Trophoblast cell (in vitro differentiated cells and primary cell): Measurements from ENCODE around the gene SCYGR2.

Experiments used
- DNase-seq, 2 donors: peaks; one replicate each; pipeline ENCODE4 v3.0.0-alpha.2; 2016
- H2AFZ ChIP-seq: 2 replicates; pipeline ENCODE4 v1.6.1; 2013; ENCODE audit warnings: low read length, moderate library complexity, mild to moderate bottlenecking; ENCODE audit not compliant: insufficient read depth, poor library complexity
- H2AK5ac ChIP-seq: 2 replicates; pipeline ENCODE4 v1.6.1; 2013; ENCODE audit warnings: mild to moderate bottlenecking, low read length
- H2BK120ac ChIP-seq: 2 replicates; pipeline ENCODE4 v1.6.1; 2013; ENCODE audit warnings: low read length, mild to moderate bottlenecking, moderate library complexity; ENCODE audit not compliant: insufficient read depth, poor library complexity
- H2BK12ac ChIP-seq: 2 replicates; pipeline ENCODE4 v1.6.1; 2013; ENCODE audit warnings: mild to moderate bottlenecking, low read length, moderate library complexity
- H2BK5ac ChIP-seq: 2 replicates; pipeline ENCODE4 v1.6.1; 2013; ENCODE audit warnings: low read length, low read depth, moderate library complexity, mild to moderate bottlenecking; ENCODE audit not compliant: poor library complexity
- H3K14ac ChIP-seq: 2 replicates; pipeline ENCODE4 v1.6.1; 2013; ENCODE audit warnings: mild to moderate bottlenecking, low read length
- H3K18ac ChIP-seq: 2 replicates; pipeline ENCODE4 v1.6.1; 2013; ENCODE audit warnings: mild to moderate bottlenecking, low read length
- H3K23ac ChIP-seq: 2 replicates; pipeline ENCODE4 v1.6.1; 2013; ENCODE audit warnings: low read length
- H3K27ac ChIP-seq: 2 replicates; pipeline ENCODE4 v1.5.1; 2013; ENCODE audit warnings: low read depth, mild to moderate bottlenecking, inconsistent platforms, low read length, moderate library complexity
- H3K27me3 ChIP-seq: 2 replicates; pipeline ENCODE4 v1.6.1; 2013; ENCODE audit warnings: inconsistent platforms, mild to moderate bottlenecking, low read length, moderate library complexity; ENCODE audit not compliant: insufficient read depth
- H3K36me3 ChIP-seq, 2 experiments: 1 replicate in 1 of 2; 2 replicates in 1 of 2; pipeline ENCODE4 v1.6.1; 2013; ENCODE audit warnings: low read length in 2 of 2, mild to moderate bottlenecking in 2 of 2, moderate library complexity in 1 of 2; ENCODE audit not compliant: insufficient read depth in 2 of 2, control insufficient read depth in 1 of 2
- H3K4ac ChIP-seq: 2 replicates; pipeline ENCODE4 v1.6.1; 2013; ENCODE audit warnings: low read depth, mild to moderate bottlenecking, low read length, moderate library complexity
- H3K4me1 ChIP-seq, 2 experiments: 1 replicate in 1 of 2; 2 replicates in 1 of 2; pipeline ENCODE4 v1.6.1; 2013; ENCODE audit warnings: low read length in 2 of 2, mild to moderate bottlenecking in 2 of 2, moderate library complexity in 1 of 2; ENCODE audit not compliant: insufficient read depth in 2 of 2, control insufficient read depth in 1 of 2
- H3K4me2 ChIP-seq: 2 replicates; pipeline ENCODE4 v1.6.1; 2013; ENCODE audit warnings: inconsistent platforms, mild to moderate bottlenecking, low read length, moderate library complexity
- H3K4me3 ChIP-seq: 2 replicates; pipeline ENCODE4 v1.5.1; 2013; ENCODE audit warnings: mild to moderate bottlenecking, low read depth, low read length, inconsistent platforms
- H3K79me1 ChIP-seq: one replicate; pipeline ENCODE4 v1.6.1; 2013; ENCODE audit warnings: low read length
- H3K79me2 ChIP-seq: 2 replicates; pipeline ENCODE4 v1.6.1; 2013; ENCODE audit warnings: low read length, mild to moderate bottlenecking; ENCODE audit not compliant: control insufficient read depth, insufficient read depth, poor library complexity
- H3K9ac ChIP-seq: 2 replicates; pipeline ENCODE4 v1.6.1; 2013; ENCODE audit warnings: mild to moderate bottlenecking, low read length
- H3K9me3 ChIP-seq: 2 replicates; pipeline ENCODE4 v1.6.1; 2013; ENCODE audit warnings: low read depth, mild to moderate bottlenecking, control low read depth, inconsistent platforms, low read length; ENCODE audit not compliant: insufficient read depth
- H4K12ac ChIP-seq: 2 replicates; pipeline ENCODE4 v1.6.1; 2013; ENCODE audit warnings: low read depth, mild to moderate bottlenecking, low read length, moderate library complexity
- H4K8ac ChIP-seq: 2 replicates; pipeline ENCODE4 v1.6.1; 2013; ENCODE audit warnings: low read depth, mild to moderate bottlenecking, low read length, moderate library complexity
- H4K91ac ChIP-seq: one replicate; pipeline ENCODE4 v1.6.1; 2013; ENCODE audit warnings: low read depth, mild to moderate bottlenecking, low read length, moderate library complexity
- WGBS: extraction: QIAGEN DNeasy Blood & Tissue Kit; methylation state at CpG from one replicate; pipeline ENCODE4 v1.1.7; 2013; ENCODE audit warnings: missing lambda C conversion rate; ENCODE audit not compliant: insufficient read length, insufficient coverage; ENCODE audit errors: extremely low coverage; 5-methylcytosine and 5-hydroxymethylcytosine counted together

Gene SCYGR2

GRCh38 chr2:227566012-227566411, 32.7 kb upstream of the SCYGR2 start:
- H3K4me2 ChIP-seq: no peak overlapping the region
- no peaks in the 10 kb centered on the region for H3K27me3 ChIP-seq
- H4K12ac ChIP-seq: no peak overlapping the region
- H3K4ac ChIP-seq: no peak overlapping the region
- H4K91ac ChIP-seq: no peak overlapping the region
- peaks cover 8% of the 10 kb centered on the region for H3K79me1 ChIP-seq
- H3K23ac ChIP-seq: no peak overlapping the region
- H4K8ac ChIP-seq: no peak overlapping the region
- H2BK12ac ChIP-seq: no peak overlapping the region
- no peak overlapping the region for H3K18ac ChIP-seq
- H3K27ac ChIP-seq: peak overlapping the region; percentile 52
- peaks cover 3 to 7% of the 10 kb centered on the region in 2 experiments for H3K4me1 ChIP-seq
- no peak overlapping the region for H2AFZ ChIP-seq
- no peak overlapping the region for H3K9ac ChIP-seq
- no peak for DNase-seq
- H3K14ac ChIP-seq: no peak overlapping the region
- H2BK120ac ChIP-seq: peak overlapping the region; percentile 41
- no peak overlapping the region for H3K4me3 ChIP-seq
- H3K79me2 ChIP-seq: peaks cover 2% of the 10 kb centered on the region
- no peak overlapping the region for H2BK5ac ChIP-seq
- no peak overlapping the region for H2AK5ac ChIP-seq
- peaks cover 0 to 2% of the 10 kb centered on the region in 2 experiments for H3K36me3 ChIP-seq
- no CpG with 5 or more reads among the region's 3 CpGs for WGBS
- no peaks in the 10 kb centered on the region for H3K9me3 ChIP-seq

GRCh38 chr2:227568852-227569169, 29.9 kb upstream of the SCYGR2 start:
- no CpG with 5 or more reads among the region's 2 CpGs for WGBS
- no peak overlapping the region for H4K91ac ChIP-seq
- no peak overlapping the region for H3K4me3 ChIP-seq
- H3K14ac ChIP-seq: no peak overlapping the region
- no peak for DNase-seq
- H3K79me1 ChIP-seq: peaks cover 8% of the 10 kb centered on the region
- no peaks in the 10 kb centered on the region for H3K27me3 ChIP-seq
- H2AK5ac ChIP-seq: no peak overlapping the region
- H3K4me2 ChIP-seq: no peak overlapping the region
- H2BK120ac ChIP-seq: no peak overlapping the region
- H3K4me1 ChIP-seq: peaks cover 3 to 7% of the 10 kb centered on the region in 2 experiments
- H3K9me3 ChIP-seq: no peaks in the 10 kb centered on the region
- H2BK12ac ChIP-seq: no peak overlapping the region
- no peak overlapping the region for H3K18ac ChIP-seq
- no peak overlapping the region for H3K27ac ChIP-seq
- no peaks in the 10 kb centered on the region for H3K36me3 ChIP-seq
- no peak overlapping the region for H3K23ac ChIP-seq
- H3K4ac ChIP-seq: no peak overlapping the region
- no peak overlapping the region for H2AFZ ChIP-seq
- H2BK5ac ChIP-seq: no peak overlapping the region
- H3K9ac ChIP-seq: no peak overlapping the region
- peaks cover 2% of the 10 kb centered on the region for H3K79me2 ChIP-seq
- no peak overlapping the region for H4K12ac ChIP-seq
- no peak overlapping the region for H4K8ac ChIP-seq

- Histone ChIP-seq H2AFZ (no peak overlapping the region), H3K27ac (peak overlapping the region; percentile 84), H2BK5ac (peak overlapping the region; percentile 79), H3K9ac (no peak overlapping the region), H3K4me3 (no peak overlapping the region), H4K8ac (peak overlapping the region; percentile 19), H4K12ac (no peak overlapping the region), H3K18ac (no peak overlapping the region), H2AK5ac (no peak overlapping the region), H2BK12ac (no peak overlapping the region), H3K79me2 (peaks cover 2% of the 10 kb centered on the region), H3K14ac (no peak overlapping the region), H3K4me1 (peaks cover 3 to 7% of the 10 kb centered on the region in 2 experiments), H3K23ac (no peak overlapping the region), H3K27me3 (no peaks in the 10 kb centered on the region), H3K36me3 (no peaks in the 10 kb centered on the region), H2BK120ac (peak overlapping the region; percentile 51), H3K4me2 (peak overlapping the region; percentile 13), H3K9me3 (no peaks in the 10 kb centered on the region), H4K91ac (no peak overlapping the region), H3K4ac (no peak overlapping the region), H3K79me1 (peaks cover 8% of the 10 kb centered on the region)
- WGBS: no CpG with 5 or more reads among the region's 1 CpG
- peak; percentile 12 to 83 for DNase-seq
Measured at GRCh38 chr2:227570615-227571014, 28.1 kb upstream of the SCYGR2 start.

GRCh38 chr2:227576110-227576509, 22.6 kb upstream of the SCYGR2 start:
- Histone ChIP-seq H2AFZ (no peak overlapping the region), H3K4ac (no peak overlapping the region), H3K18ac (no peak overlapping the region), H3K27me3 (no peaks in the 10 kb centered on the region), H2BK12ac (no peak overlapping the region), H3K9me3 (no peaks in the 10 kb centered on the region), H3K79me1 (no peaks in the 10 kb centered on the region), H3K4me2 (no peak overlapping the region), H4K12ac (no peak overlapping the region), H3K27ac (no peak overlapping the region), H4K8ac (no peak overlapping the region), H3K23ac (no peak overlapping the region), H2BK5ac (no peak overlapping the region), H3K4me1 (no peaks in the 10 kb centered on the region), H3K36me3 (no peaks in the 10 kb centered on the region), H3K9ac (no peak overlapping the region), H3K14ac (no peak overlapping the region), H3K4me3 (no peak overlapping the region), H2AK5ac (no peak overlapping the region), H2BK120ac (no peak overlapping the region), H4K91ac (no peak overlapping the region), H3K79me2 (no peaks in the 10 kb centered on the region)
- DNase-seq: no peak
